PFSK-1 (cell line): ENCODE measurements around the gene GAB1.

Experiments
- POLR2AphosphoS5 ChIP-seq: IDR thresholded peaks from 2 replicates; pipeline ENCODE4 v1.6.1; 2012; ENCODE audit warnings: low read depth, mild to moderate bottlenecking, control low read depth, low read length, moderate library complexity
- TAF1 ChIP-seq: IDR thresholded peaks from 2 replicates; pipeline ENCODE4 v1.6.1; 2012; ENCODE audit warnings: low read length, control low read depth, borderline replicate concordance; ENCODE audit not compliant: insufficient read depth

DNA sequence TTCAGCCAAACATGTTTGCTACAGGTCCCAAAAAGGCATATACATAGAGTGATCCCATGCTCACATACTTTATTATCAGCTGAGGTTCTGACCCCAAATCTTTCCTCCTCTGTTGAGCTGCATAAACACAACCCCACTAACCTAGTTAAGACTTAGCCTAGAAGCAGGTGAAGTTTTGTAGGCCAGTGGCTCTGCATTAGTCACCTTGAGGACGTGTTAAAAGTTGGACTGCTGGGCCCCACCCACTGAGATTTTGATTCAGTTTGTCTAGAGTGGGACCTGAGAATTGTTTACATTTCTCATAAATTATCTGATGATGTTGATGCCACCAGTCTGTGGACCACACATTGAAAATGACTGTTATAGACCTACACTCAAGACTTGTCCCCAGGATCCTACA lies 43.8 kb upstream of the GAB1 start:
- TF ChIP-seq POLR2AphosphoS5 (no peak), TAF1 (no peak)
